ENCODE measurements around the gene PORCN.

- TF ChIP-seq POLR2A (IDR thresholded peaks at IDR 0.05), result no peak
- no peak for TF ChIP-seq CTCF (IDR thresholded peaks at IDR 0.05)
These were observed 47.0 kb upstream of the PORCN start for GRCh38 chrX:48461830-48462229.

Measured in right lobe of liver (tissue), 4 donors.